GM18951 (cell line): ENCODE data around the gene HYAL3.

Source experiments
- POLR2A ChIP-seq: IDR thresholded peaks from 4 replicates; pipeline ENCODE4 v1.6.1; 2011; ENCODE audit warnings: mild to moderate bottlenecking; ENCODE audit not compliant: insufficient read length, insufficient read depth; ENCODE audit errors: extremely low read depth
- in situ Hi-C: fragments of 300-500 bp; cut with MboI; formaldehyde crosslinking; loops from one replicate; pipeline ENCODE4 v1.12.0; 2022; ENCODE audit warnings: low sequenced_read_pairs, mixed read lengths, inconsistent platforms; ENCODE audit not compliant: unreplicated experiment

Gene HYAL3

DNA sequence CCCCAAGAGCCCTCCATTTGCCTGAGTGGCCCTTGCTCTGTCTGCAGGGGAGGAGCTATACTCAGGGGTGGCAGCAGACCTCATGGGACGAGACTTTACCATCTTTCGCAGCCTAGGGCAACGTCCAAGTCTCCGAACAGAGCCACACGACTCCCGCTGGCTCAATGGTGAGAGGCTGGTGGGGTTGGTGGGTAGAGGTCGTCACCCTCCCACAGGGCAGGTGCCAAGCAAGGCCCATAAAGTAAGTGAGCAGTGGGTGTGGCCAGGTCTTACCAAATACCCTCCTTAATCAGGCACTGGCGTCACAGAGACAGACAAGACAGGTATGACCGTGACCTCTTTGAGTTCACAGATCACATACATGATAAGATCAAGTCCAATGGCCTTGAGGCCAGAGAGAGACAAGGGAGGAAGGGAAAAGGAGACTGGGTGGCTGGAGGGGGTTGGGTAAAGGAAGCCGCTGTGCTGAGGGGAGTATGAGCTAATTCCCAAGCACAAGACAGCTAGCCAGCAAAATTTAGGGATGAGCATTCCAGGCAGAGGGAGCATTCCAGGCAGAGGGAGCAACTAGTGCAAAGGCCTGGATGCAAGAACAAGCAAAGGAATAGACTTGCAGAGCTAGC, 27.8 kb downstream of the HYAL3 start:
- in situ Hi-C loops: no loop called here
- TF ChIP-seq POLR2A: no peak

DNA sequence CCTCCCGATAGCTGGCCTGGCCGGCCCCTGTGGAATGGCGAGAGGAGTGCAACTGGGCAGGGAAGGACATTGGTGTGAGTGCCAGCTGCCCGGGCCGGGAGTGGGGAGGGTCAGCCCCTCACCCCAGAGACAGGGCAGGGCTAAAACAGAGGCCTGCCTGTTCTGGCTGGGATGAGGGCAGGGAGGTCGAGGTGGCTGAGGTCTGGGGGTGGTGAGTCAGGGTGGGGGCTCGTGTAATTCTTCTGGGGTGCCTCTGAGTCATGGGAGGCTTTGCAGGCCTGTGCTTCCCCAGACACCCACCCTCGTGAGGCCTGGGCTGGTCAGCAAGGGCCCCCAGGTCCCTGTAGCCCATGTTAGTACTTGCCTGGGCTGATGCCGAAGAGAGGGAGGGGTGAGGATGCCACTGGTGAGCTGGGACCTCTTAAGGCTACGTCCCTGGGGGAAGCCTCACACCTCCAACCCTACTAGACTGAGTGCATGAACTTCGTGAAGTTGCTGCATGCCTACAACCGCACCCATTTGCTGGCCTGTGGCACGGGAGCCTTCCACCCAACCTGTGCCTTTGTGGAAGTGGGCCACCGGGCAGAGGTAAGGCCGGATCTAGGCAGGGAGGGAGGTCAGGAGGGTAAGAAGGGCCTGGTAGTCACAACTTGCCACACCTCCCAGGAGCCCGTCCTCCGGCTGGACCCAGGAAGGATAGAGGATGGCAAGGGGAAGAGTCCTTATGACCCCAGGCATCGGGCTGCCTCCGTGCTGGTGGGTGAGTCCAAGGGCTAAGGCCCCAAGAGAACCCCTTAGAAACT, 28.6 kb downstream of the HYAL3 start:
- TF ChIP-seq POLR2A: no peak
- in situ Hi-C loops: no loop called here

GRCh38 chr3:50269977-50270413, 29.2 kb downstream of the HYAL3 start:
- TF ChIP-seq POLR2A: no peak
- in situ Hi-C loops: no loop called here

DNA sequence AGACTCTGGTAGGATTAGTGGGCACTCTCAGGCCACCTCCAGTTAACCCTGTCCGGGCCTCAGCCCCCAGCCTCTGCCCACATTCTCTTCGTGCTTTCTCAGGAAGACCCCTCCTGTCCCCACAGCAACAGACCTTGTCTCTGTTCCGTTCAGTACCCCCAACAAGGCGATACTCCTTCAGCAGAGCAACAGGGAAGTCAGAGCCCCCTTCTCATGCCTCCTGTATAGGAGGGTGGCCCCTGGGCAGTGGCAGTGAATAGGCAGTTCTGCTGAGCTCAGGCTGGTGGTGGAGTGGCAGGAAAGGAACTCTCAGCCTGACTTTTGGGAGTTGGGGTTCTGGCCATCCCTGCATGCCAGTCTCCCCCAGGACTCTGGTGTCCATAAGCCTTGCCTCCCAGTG, 29.7 kb downstream of the HYAL3 start:
- no peak for TF ChIP-seq POLR2A
- in situ Hi-C loops: no loop called here

DNA sequence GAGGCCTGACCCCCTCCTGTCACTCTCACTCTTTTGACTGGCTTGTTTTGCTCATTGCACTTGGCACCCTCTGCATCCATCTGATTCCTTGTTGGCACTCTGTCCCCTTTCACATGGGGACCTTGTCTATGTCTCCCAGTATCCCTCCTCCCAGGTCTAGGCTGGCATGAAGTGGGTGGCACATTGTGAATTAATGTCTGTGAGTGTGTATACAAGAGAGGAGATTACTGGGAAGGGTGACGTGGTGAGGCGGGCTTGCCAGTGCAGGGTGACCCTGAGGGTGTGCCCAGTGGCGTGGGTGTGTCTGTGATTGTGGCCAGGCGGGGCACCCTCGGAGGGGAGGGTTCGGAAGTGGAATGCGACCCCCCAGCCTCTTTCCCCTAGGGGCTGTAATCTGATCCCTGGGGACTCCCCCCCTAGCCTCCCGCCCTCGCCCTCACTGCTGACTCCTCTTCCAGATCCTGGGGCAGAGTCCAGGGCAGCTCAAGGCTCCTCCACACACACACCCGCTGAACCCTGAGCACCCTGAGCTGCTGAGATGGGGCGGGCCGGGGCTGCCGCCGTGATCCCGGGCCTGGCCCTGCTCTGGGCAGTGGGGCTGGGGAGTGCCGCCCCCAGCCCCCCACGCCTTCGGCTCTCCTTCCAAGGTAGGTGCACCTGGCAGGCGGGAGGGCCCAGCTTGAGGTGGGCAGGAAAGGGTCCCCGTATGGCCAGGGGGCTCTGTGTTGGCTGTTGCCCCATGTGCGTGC, 30.3 kb downstream of the HYAL3 start, which contains the start of gene SEMA3B:
SEMA3B (plus strand) TSS at position 445 of the 749 bp plus-strand sequence; CDS start at position 539, 94 bp downstream.
- in situ Hi-C loops: no loop called here
- no peak for TF ChIP-seq POLR2A

DNA sequence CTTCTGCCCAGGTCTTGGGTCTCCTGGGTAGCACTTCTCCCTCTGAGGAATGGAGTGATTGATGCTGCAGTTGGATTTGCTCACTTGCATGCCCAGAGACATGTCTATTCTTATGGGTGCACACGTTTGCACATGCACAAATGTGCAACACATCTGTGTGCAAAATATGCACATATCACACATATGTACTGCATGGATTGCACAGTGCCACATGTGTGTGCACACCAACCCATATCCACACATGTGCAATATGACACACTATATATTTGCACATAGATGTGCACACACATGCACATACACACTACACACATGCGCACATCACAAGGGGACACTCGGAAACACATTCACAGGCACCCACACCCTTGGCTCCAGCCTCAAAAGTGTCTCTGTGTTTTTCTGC, 30.9 kb downstream of the HYAL3 start:
- in situ Hi-C loops: no loop called here

DNA sequence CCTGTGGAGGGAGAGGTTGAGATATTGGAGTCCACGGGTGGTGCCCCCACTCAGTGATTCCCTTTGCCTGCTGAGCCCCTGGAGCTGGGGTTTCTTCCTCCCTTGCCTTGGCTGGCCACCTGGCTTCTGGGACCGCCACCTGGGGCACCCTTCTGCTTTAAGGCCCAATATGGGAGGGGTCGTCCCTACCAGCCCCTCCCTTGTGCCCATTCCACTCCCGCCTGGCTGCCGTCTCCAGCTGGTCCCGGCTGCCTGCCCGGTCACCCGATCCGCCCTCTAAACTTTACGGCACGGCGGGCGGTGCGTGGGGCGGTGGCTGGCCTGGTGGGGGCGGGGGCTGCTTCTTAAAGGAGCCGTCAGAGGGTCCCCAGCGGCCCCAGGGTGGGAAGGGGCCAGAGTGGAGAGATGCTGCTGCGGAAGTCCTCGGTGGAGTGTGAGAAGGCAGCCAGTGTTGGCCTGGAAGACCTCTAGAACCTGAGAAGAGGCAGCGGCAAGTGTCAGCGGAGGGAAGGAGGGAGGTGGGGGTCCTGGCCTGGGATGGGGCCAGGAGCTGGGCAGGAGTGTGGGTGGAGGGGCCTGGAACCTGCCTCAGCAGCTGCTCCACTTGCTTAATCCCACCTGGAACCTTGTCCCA, 31.8 kb downstream of the HYAL3 start:
- in situ Hi-C loops: no loop called here
- TF ChIP-seq POLR2A: no peak

More for the DNA sequence above, 30.9 kb downstream of the HYAL3 start:
- no peak for TF ChIP-seq POLR2A

DNA sequence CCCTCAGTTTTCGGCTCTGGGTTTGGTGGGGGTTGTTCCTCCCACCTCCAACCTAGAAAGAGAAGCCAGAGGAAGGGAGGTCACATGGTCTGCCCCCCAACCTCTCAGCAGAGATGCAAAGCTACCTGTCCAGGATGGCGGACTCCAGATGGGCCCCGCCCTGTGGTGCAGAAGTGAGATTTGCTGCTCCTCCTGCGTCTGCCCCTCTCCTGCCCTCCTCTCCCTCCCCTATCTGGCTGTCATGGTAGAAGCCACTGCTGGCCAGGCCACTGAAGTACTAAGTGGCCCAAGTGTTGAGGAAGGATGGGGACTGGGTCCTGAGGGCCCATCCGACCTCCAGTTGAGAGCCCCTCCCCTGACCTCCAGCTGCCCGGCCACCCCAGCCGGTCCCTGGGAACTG, 32.4 kb downstream of the HYAL3 start:
- in situ Hi-C loops: no loop called here
- no peak for TF ChIP-seq POLR2A

GRCh38 chr3:50266017-50266416, 33.2 kb downstream of the HYAL3 start:
- in situ Hi-C loops: no loop called here
- no peak for TF ChIP-seq POLR2A

- in situ Hi-C loops: no loop called here
- no peak for TF ChIP-seq POLR2A
These were observed 33.6 kb downstream of the HYAL3 start for GRCh38 chr3:50265571-50265970.

DNA sequence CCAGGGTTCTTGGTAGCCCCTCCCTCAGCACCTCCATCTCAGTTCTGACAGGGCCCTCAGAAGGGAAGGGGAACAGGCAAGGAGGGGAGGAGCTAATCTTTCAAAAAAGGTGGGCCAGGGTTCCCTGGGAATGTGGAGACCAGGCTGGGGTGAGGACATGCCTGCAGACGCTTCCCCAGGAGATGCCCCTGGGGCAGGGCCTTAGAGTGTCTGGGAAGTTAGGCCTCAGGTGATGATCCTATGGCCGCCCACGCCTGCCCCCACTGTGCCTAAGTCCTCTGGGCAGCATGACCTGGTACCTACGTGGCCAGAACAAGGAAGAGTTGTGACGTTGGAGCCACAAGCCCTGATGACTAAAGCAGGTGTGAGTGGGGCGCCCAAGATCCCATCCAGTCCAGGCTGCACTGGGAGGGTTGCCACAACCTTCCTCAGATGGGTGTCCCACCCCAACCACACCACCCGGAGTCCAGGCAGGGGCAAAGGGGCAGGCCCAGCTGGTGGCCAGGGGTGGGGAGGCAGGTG, 34.2 kb downstream of the HYAL3 start:
- no peak for TF ChIP-seq POLR2A
- in situ Hi-C loops: no loop called here

- no peak for TF ChIP-seq POLR2A
- in situ Hi-C loops: no loop called here
These were observed 34.7 kb downstream of the HYAL3 start for GRCh38 chr3:50264383-50264963.
